Large intestine (tissue), 3 donors: Measurements from ENCODE around the gene ZC3HAV1. TPM values are rescaled to one million over a fixed set of nuclear protein-coding genes. Genes with fewer than 3 reads are reported as not detected.

ENCODE experiments used
- DNase-seq, 2 donors: peaks; one replicate each; pipeline versions ENCODE4 v3.0.0 to v3.0.0-alpha.2; 2013
- H3K27ac ChIP-seq: one replicate; pipeline ENCODE4 v1.5.1; 2013; ENCODE audit warnings: low read length
- H3K27me3 ChIP-seq: 2 replicates; pipeline ENCODE4 v1.6.1; 2013; ENCODE audit warnings: low read length; ENCODE audit not compliant: control insufficient read depth, insufficient read depth
- H3K36me3 ChIP-seq: 2 replicates; pipeline ENCODE4 v1.6.1; 2013; ENCODE audit warnings: low read length; ENCODE audit not compliant: control insufficient read depth, insufficient read depth
- H3K4me1 ChIP-seq: one replicate; pipeline ENCODE4 v1.6.1; 2013; ENCODE audit warnings: low read length; ENCODE audit not compliant: control insufficient read depth, insufficient read depth
- H3K4me3 ChIP-seq: one replicate; pipeline ENCODE4 v1.5.1; 2013; ENCODE audit warnings: low read length
- H3K9me3 ChIP-seq: one replicate; pipeline ENCODE4 v1.6.1; 2013; ENCODE audit warnings: mild to moderate bottlenecking, low read depth, low read length, moderate library complexity; ENCODE audit not compliant: control insufficient read depth
- WGBS: methylation state at CpG from one replicate; pipeline ENCODE4 v1.1.5; 2013; ENCODE audit warnings: low lambda C conversion rate; ENCODE audit not compliant: insufficient coverage; 5-methylcytosine and 5-hydroxymethylcytosine counted together
- polyA plus RNA-seq: library from polyadenylated mRNA; unstranded; fragments of 120-200 nt; gene quantifications from one replicate; pipeline ENCODE4 v1.2.1, GENCODE V29; 2013

Gene ZC3HAV1
- polyA plus RNA-seq, 1 donor: 20.0 TPM

DNA sequence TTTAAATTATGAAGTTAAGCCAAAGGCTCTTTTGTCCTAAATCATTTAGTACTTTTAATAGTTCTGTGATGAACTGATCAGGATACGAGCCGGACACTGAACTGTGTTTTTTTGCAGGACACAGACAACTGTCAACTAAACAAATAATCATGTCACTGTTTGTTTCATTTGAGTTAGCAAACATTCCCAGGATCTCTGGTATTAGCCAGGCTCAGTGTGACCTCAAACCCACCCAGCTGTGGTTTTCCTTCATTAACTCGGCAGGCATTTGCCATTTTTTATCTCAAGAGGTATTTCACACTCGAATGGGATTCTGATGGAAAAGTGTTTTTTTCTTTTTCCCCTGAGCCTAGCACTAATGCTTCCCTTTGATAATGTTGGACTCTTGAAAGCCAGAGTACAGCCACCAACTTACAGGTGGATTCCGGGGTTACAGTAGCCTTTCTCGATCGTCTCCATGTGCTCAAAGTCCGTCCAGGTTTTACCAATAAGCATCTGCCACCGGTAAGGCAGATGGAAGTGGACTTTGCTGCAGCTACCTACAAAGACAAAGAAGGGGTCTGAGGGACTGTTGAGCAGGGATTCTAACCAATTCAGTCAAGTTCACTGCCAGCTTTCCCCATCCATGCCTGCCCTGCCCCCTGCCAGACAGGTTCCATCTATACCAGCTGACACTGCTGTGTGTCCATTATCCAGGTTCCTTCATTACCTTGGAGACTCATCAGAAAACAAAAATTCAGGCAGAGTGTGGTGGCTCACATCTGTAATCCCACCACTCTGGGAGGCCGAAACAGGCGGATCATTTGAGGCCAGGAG is 33.4 kb downstream of the ZC3HAV1 start:
- no CpG with 5 or more reads among the region's 11 CpGs for WGBS
- no peak overlapping the region for H3K4me3 ChIP-seq
- H3K4me1 ChIP-seq: no peaks in the 10 kb centered on the region
- H3K27me3 ChIP-seq: no peaks in the 10 kb centered on the region
- H3K27ac ChIP-seq: no peak overlapping the region
- no peaks in the 10 kb centered on the region for H3K9me3 ChIP-seq
- DNase-seq: no peak
- H3K36me3 ChIP-seq: peaks cover 68% of the 10 kb centered on the region

DNA sequence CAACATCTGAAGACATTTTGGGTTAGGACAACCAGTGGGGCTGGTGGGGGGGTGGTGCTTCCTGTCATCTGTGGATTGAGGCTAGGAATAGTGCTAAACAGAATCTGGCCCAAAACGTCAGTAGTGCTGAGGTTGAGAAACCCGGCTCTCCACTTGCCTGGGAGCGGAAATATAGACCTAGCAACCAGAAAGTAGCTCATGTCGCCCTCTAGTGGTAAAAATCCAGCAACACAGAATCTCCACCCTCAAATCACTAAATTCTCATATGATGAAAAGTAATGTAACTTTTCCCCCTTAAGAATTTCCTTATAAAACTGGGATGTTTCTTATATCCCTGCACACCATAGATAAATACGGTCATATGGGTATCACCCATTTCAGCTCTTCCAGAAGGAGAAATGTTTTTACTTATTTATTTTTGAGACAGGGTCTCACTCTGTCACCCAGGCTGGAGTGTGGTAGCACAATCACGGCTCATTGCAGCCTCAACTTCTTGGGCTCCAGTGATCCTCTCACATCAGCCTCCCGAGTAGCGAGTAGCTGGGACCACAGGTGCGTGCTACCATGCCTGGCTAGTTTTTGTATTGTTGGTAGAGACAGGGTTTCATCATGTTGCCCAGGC is 34.4 kb downstream of the ZC3HAV1 start:
- Histone ChIP-seq H3K27me3 (no peaks in the 10 kb centered on the region), H3K9me3 (no peaks in the 10 kb centered on the region), H3K4me1 (no peaks in the 10 kb centered on the region), H3K27ac (no peak overlapping the region), H3K4me3 (no peak overlapping the region), H3K36me3 (peaks cover 63% of the 10 kb centered on the region)
- WGBS: 80% methylated on average over 1 of the region's 9 CpGs
- peak; percentile 48 to 64 for DNase-seq

GRCh38 chr7:139072796-139073195 is 36.7 kb downstream of the ZC3HAV1 start:
- Histone ChIP-seq H3K9me3 (no peaks in the 10 kb centered on the region), H3K27me3 (no peaks in the 10 kb centered on the region), H3K36me3 (peaks cover 59% of the 10 kb centered on the region), H3K27ac (no peak overlapping the region), H3K4me1 (no peaks in the 10 kb centered on the region), H3K4me3 (no peak overlapping the region)
- no peak for DNase-seq
- no CpG with 5 or more reads among the region's 8 CpGs for WGBS

- H3K27ac ChIP-seq: no peak overlapping the region
- no peaks in the 10 kb centered on the region for H3K27me3 ChIP-seq
- no peak for DNase-seq
- H3K4me3 ChIP-seq: no peak overlapping the region
- peaks cover 54% of the 10 kb centered on the region for H3K36me3 ChIP-seq
- 89% methylated on average over 1 of the region's 3 CpGs for WGBS
- no peaks in the 10 kb centered on the region for H3K4me1 ChIP-seq
- H3K9me3 ChIP-seq: no peaks in the 10 kb centered on the region
Measured at GRCh38 chr7:139071680-139072079, 37.8 kb downstream of the ZC3HAV1 start.

- no peaks in the 10 kb centered on the region for H3K4me1 ChIP-seq
- no peak for DNase-seq
- WGBS: no CpG with 5 or more reads among the region's 9 CpGs
- no peaks in the 10 kb centered on the region for H3K9me3 ChIP-seq
- H3K27me3 ChIP-seq: no peaks in the 10 kb centered on the region
- no peak overlapping the region for H3K27ac ChIP-seq
- no peak overlapping the region for H3K4me3 ChIP-seq
- H3K36me3 ChIP-seq: peaks cover 66% of the 10 kb centered on the region
Measured at GRCh38 chr7:139068544-139069399, 40.7 kb downstream of the ZC3HAV1 start.

DNA sequence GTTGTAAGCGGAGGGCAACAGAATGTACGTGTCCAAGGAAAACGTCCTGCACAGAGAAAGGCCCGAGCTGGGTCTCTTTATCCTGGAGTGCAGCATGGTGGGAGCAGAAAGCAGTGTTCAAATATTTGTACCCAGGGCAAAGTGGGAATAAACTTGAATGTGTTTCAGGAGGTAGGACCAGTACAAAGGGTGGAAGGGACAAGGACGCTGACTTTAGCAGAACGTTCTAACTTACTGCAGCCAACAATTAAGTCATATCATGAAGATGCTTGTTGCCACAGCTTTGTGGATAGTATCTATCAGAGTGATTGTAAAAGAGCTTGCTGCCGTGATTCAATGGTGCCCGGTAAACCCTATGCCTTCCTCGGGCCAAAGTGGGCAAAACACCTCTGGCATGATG is 43.2 kb downstream of the ZC3HAV1 start:
- H3K27me3 ChIP-seq: no peaks in the 10 kb centered on the region
- DNase-seq: no peak
- no peak overlapping the region for H3K27ac ChIP-seq
- no peaks in the 10 kb centered on the region for H3K4me1 ChIP-seq
- no CpG with 5 or more reads among the region's 9 CpGs for WGBS
- no peak overlapping the region for H3K4me3 ChIP-seq
- H3K9me3 ChIP-seq: no peaks in the 10 kb centered on the region
- peaks cover 58% of the 10 kb centered on the region for H3K36me3 ChIP-seq

- H3K27ac ChIP-seq: no peak overlapping the region
- DNase-seq: no peak
- no peak overlapping the region for H3K4me3 ChIP-seq
- no peaks in the 10 kb centered on the region for H3K27me3 ChIP-seq
- no peaks in the 10 kb centered on the region for H3K4me1 ChIP-seq
- H3K36me3 ChIP-seq: peaks cover 64% of the 10 kb centered on the region
- 60% methylated on average over 1 of the region's 11 CpGs for WGBS
- no peaks in the 10 kb centered on the region for H3K9me3 ChIP-seq
Measured at GRCh38 chr7:139065323-139065722, 44.2 kb downstream of the ZC3HAV1 start.

GRCh38 chr7:139061416-139061815 is 48.1 kb downstream of the ZC3HAV1 start:
- H3K27ac ChIP-seq: no peak overlapping the region
- H3K9me3 ChIP-seq: no peaks in the 10 kb centered on the region
- 80% methylated on average over 1 of the region's 5 CpGs for WGBS
- H3K27me3 ChIP-seq: no peaks in the 10 kb centered on the region
- DNase-seq: no peak
- H3K4me1 ChIP-seq: no peaks in the 10 kb centered on the region
- peaks cover 51% of the 10 kb centered on the region for H3K36me3 ChIP-seq
- H3K4me3 ChIP-seq: no peak overlapping the region

DNA sequence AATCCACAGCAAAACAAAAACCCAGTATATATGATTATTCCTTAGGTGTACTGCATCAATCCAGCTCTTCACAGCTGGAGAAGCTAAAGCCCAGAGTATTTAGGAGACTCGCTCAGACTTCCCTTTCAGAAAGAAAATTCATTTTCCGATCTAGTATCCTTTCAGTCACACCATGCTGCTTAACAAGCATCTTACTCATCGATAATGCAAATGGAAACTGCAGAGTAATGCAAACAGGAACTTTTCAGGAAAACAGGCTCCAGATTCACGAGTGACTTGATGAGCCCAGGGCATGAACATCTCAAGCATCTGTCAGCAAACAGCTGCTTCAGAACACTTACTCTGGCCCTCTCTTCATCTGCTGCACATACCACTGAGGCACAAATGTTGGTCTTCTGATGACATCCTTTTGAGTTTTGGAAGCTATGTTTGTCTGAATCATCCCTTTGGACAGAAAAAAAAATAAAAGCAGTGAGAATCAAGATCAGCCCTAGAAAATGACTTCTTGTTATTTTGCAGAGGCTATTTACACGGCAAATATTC is 48.8 kb downstream of the ZC3HAV1 start:
- H3K4me1 ChIP-seq: no peaks in the 10 kb centered on the region
- no peak overlapping the region for H3K4me3 ChIP-seq
- no peaks in the 10 kb centered on the region for H3K27me3 ChIP-seq
- WGBS: no CpG with 5 or more reads among the region's 5 CpGs
- no peak for DNase-seq
- no peaks in the 10 kb centered on the region for H3K9me3 ChIP-seq
- peaks cover 47% of the 10 kb centered on the region for H3K36me3 ChIP-seq
- no peak overlapping the region for H3K27ac ChIP-seq

DNA sequence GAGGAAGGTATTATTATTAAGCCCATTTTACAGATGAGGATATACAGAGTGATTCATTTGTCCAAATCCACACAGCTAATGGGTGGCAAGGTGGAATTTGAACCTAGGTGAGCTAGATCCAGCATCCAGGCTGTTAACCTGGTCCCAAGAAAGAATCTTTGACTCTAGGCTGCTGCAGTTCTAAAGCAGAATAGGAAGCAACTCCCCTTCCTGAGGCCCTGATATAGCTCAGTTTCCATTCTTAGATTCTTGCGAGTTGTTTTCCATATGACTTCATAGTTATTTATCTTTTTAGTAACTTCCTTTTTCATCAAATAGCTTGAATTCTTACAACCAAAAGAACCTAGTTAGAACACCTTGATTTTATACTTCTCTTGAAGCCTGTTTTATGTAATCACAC is 49.6 kb downstream of the ZC3HAV1 start:
- no peak for DNase-seq
- no peak overlapping the region for H3K4me3 ChIP-seq
- no peaks in the 10 kb centered on the region for H3K9me3 ChIP-seq
- H3K27ac ChIP-seq: no peak overlapping the region
- H3K27me3 ChIP-seq: no peaks in the 10 kb centered on the region
- peaks cover 50% of the 10 kb centered on the region for H3K36me3 ChIP-seq
- WGBS: 90% methylated on average over 1 of the region's 1 CpG
- no peaks in the 10 kb centered on the region for H3K4me1 ChIP-seq
